ENCODE measurements around the gene NIM1K. TPM values are rescaled to one million over a fixed set of nuclear protein-coding genes. Genes with fewer than 3 reads are reported as not detected.
"Not testable (repeated sequence)": the region's sequence is repeated elsewhere in the genome, so short reads cannot be mapped to it uniquely, and the experiment has no call there.

The NIM1K gene
- total and polyA plus RNA-seq, 3 donors from 2014 or later = 0.68 to 1.1 (median 0.79) TPM

GRCh38 chr5:43304525-43304924 is 112.5 kb downstream of the NIM1K start:
- H3K4me1 ChIP-seq = peaks cover 4% of the 10 kb centered on the region
- no peak overlapping the region for H3K27ac ChIP-seq
- no peaks in the 10 kb centered on the region for H3K27me3 ChIP-seq
- WGBS, 2 donors = 63 to 65% methylated on average over 1 of the region's 1 CpG
- TF ChIP-seq CTCF (IDR thresholded peaks at IDR 0.05) (no peak), POLR2A (IDR thresholded peaks at IDR 0.05) (no peak)
- intact Hi-C loops (cut with DNase I; ENCODE audit: low total_unique reads) = no loop called here
- no peaks in the 10 kb centered on the region for H3K9me3 ChIP-seq
- no peak for DNase-seq
- H3K4me3 ChIP-seq = no peak overlapping the region
- no peaks in the 10 kb centered on the region for H3K36me3 ChIP-seq (ENCODE audit: low read depth, missing control alignments)

GRCh38 chr5:43305948-43306565 is 114.0 kb downstream of the NIM1K start:
- peak; percentile 18 for DNase-seq
- H3K4me1 ChIP-seq = peaks cover 8% of the 10 kb centered on the region
- intact Hi-C loops (cut with DNase I; ENCODE audit: low total_unique reads) = no loop called here

GRCh38 chr5:43306954-43307353 is 114.9 kb downstream of the NIM1K start:
- WGBS, 2 donors = 91 to 93% methylated on average over 5 of the region's 5 CpGs
- DNase-seq; H3K27ac ChIP-seq; intact Hi-C loops (cut with DNase I; ENCODE audit: low total_unique reads); H3K27me3 ChIP-seq; H3K36me3 ChIP-seq (ENCODE audit: low read depth, missing control alignments); H3K9me3 ChIP-seq; H3K4me3 ChIP-seq; H3K4me1 ChIP-seq: not testable (repeated sequence)

More at GRCh38 chr5:43305948-43306565, 114.0 kb downstream of the NIM1K start:
- no peaks in the 10 kb centered on the region for H3K36me3 ChIP-seq (ENCODE audit: low read depth, missing control alignments)
- H3K9me3 ChIP-seq = no peaks in the 10 kb centered on the region
- H3K27ac ChIP-seq = no peak overlapping the region
- H3K4me3 ChIP-seq = no peak overlapping the region
- no peak for TF ChIP-seq POLR2A (IDR thresholded peaks at IDR 0.05)
- TF ChIP-seq CTCF (IDR thresholded peaks at IDR 0.05) = peak; percentile 42 to 66 (median 48)
- 89 to 96% methylated on average over 1 of the region's 1 CpG for WGBS, 2 donors
- no peaks in the 10 kb centered on the region for H3K27me3 ChIP-seq

- Histone ChIP-seq H3K4me1 (peaks cover 8% of the 10 kb centered on the region), H3K9me3 (no peaks in the 10 kb centered on the region), H3K4me3 (no peak overlapping the region), H3K36me3 (ENCODE audit: low read depth, missing control alignments) (no peaks in the 10 kb centered on the region), H3K27ac (no peak overlapping the region), H3K27me3 (no peaks in the 10 kb centered on the region)
- TF ChIP-seq CTCF (IDR thresholded peaks at IDR 0.05) (no peak), POLR2A (IDR thresholded peaks at IDR 0.05) (no peak)
- 79 to 84% methylated on average over 3 of the region's 3 CpGs for WGBS, 2 donors
- intact Hi-C loops (cut with DNase I; ENCODE audit: low total_unique reads) = no loop called here
- DNase-seq = no peak
Observed at GRCh38 chr5:43309122-43309521, 117.1 kb downstream of the NIM1K start.

DNA sequence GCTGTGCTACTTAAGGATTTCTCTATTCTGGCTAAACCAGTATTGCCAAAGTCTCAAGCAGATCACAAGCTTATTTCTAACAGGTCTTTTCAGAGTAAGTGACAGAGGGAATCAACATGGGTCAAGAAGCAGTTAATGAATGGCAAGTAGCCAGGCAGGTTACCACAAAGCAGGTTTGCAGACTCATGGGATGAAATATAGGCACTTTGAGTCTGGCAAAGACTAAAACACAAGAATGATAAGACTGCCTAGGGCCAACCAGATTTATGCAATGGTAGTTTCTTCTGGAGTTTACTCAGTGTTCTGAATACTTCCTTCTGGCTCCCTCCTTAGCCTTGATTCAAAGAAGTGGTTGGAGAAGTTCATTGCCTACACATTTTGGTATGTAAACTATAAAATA is 117.6 kb downstream of the NIM1K start:
- H3K27me3 ChIP-seq = no peaks in the 10 kb centered on the region
- no peak overlapping the region for H3K4me3 ChIP-seq
- intact Hi-C loops (cut with DNase I; ENCODE audit: low total_unique reads) = no loop called here
- H3K4me1 ChIP-seq = peaks cover 8% of the 10 kb centered on the region
- DNase-seq = no peak
- H3K27ac ChIP-seq = no peak overlapping the region
- no peaks in the 10 kb centered on the region for H3K9me3 ChIP-seq
- no peaks in the 10 kb centered on the region for H3K36me3 ChIP-seq (ENCODE audit: low read depth, missing control alignments)
- TF ChIP-seq CTCF (IDR thresholded peaks at IDR 0.05) = no peak
- no peak for TF ChIP-seq POLR2A (IDR thresholded peaks at IDR 0.05)

Measured in testis (tissue), 3 donors.